GM18508 (cell line): ENCODE data around the gene PACS1.

ENCODE experiments used
- ATAC-seq: cut with Tn5 transposase; IDR thresholded peaks from one replicate; pipeline ENCODE4 v1.9.1; 2021; ENCODE audit warnings: moderate number of reproducible peaks; ENCODE audit not compliant: insufficient read depth, unreplicated experiment

The PACS1 gene

GRCh38 chr11:66280428-66280827, 210.4 kb downstream of the PACS1 start:
- no peak for ATAC-seq

GRCh38 chr11:66281001-66281400, 210.9 kb downstream of the PACS1 start:
- ATAC-seq = no peak

GRCh38 chr11:66281776-66282467, 211.8 kb downstream of the PACS1 start:
- ATAC-seq = no peak

- no peak for ATAC-seq
These were observed 212.7 kb downstream of the PACS1 start for GRCh38 chr11:66282468-66283455.

- ATAC-seq = no peak
These were observed 213.5 kb downstream of the PACS1 start for GRCh38 chr11:66283461-66284105.

GRCh38 chr11:66284526-66285078, 214.5 kb downstream of the PACS1 start:
- no peak for ATAC-seq

- no peak for ATAC-seq
These were observed 215.3 kb downstream of the PACS1 start for GRCh38 chr11:66285250-66285947.

- ATAC-seq = no peak
These were observed 216.6 kb downstream of the PACS1 start for GRCh38 chr11:66286699-66287098.

- no peak for ATAC-seq
These were observed 217.3 kb downstream of the PACS1 start for GRCh38 chr11:66287211-66287888.

GRCh38 chr11:66287889-66288670, 218.0 kb downstream of the PACS1 start:
- no peak for ATAC-seq

GRCh38 chr11:66288671-66289547, 218.8 kb downstream of the PACS1 start, which contains the start of gene YIF1A:
TSS of gene YIF1A (minus strand) at chr11:66289143. CDS start at chr11:66288985, 158 bp downstream.
- peak; percentile 72 for ATAC-seq

GRCh38 chr11:66289548-66290329, 219.7 kb downstream of the PACS1 start:
- ATAC-seq = peak; percentile 11

GRCh38 chr11:66290330-66290621, 220.2 kb downstream of the PACS1 start:
- no peak for ATAC-seq

GRCh38 chr11:66291303-66291705, 221.2 kb downstream of the PACS1 start:
- ATAC-seq = no peak

GRCh38 chr11:66291706-66292542, 221.9 kb downstream of the PACS1 start, which contains the start of gene TMEM151A:
TSS of gene TMEM151A (plus strand) at chr11:66291894. CDS start at chr11:66292014, 120 bp downstream.
- ATAC-seq = no peak
